ENCODE measurements around the gene SPINT3. TPM values are rescaled to one million over a fixed set of nuclear protein-coding genes. Genes with fewer than 3 reads are reported as not detected.

SPINT3 gene
- polyA plus RNA-seq, 1 experiment: not detected

GRCh38 chr20:45502561-45502960 lies 12.9 kb downstream of the SPINT3 start:
- CTCF ChIA-PET: interaction anchor here (0.6 kb wide), 1 partner anchor 515 kb away, joined by 4 read pairs; no protein-coding TSS in a partner anchor
- Histone ChIP-seq H3K36me3 (ENCODE audit: control insufficient read depth, insufficient read depth, low read length) (no peaks in the 10 kb centered on the region), H3K27me3 (ENCODE audit: control insufficient read depth, insufficient read depth, low read length) (no peaks in the 10 kb centered on the region; the same call in 1 of the 2 replicates), H3K4me3 (ENCODE audit: low read depth, low read length) (no peak overlapping the region)
- TF ChIP-seq CTCF (IDR thresholded peaks at IDR 0.05; ENCODE audit: insufficient read depth, low read depth, low read length): no peak
- DNase-seq (ENCODE audit: low read depth): no peak
- POLR2A ChIA-PET: no interaction called here

- Histone ChIP-seq H3K4me3 (ENCODE audit: low read depth, low read length) (no peak overlapping the region), H3K27me3 (ENCODE audit: control insufficient read depth, insufficient read depth, low read length) (no peaks in the 10 kb centered on the region; the same call in 1 of the 2 replicates), H3K36me3 (ENCODE audit: control insufficient read depth, insufficient read depth, low read length) (no peaks in the 10 kb centered on the region)
- POLR2A ChIA-PET: no interaction called here
- DNase-seq (ENCODE audit: low read depth): no peak
- no peak for TF ChIP-seq CTCF (IDR thresholded peaks at IDR 0.05; ENCODE audit: insufficient read depth, low read depth, low read length)
- CTCF ChIA-PET: interaction anchor here (0.6 to 0.9 kb wide), 2 partner anchors 46 to 207 kb away, joined by 3 to 5 read pairs; no protein-coding TSS in a partner anchor
Measured at GRCh38 chr20:45501600-45501999, 13.8 kb downstream of the SPINT3 start.

- ChIA-PET CTCF (interaction anchor here (0.6 kb wide), 1 partner anchor 60 kb away, joined by 3 read pairs; no protein-coding TSS in a partner anchor), POLR2A (no interaction called here)
- no peak for TF ChIP-seq CTCF (IDR thresholded peaks at IDR 0.05; ENCODE audit: insufficient read depth, low read depth, low read length)
- Histone ChIP-seq H3K4me3 (ENCODE audit: low read depth, low read length) (no peak overlapping the region), H3K36me3 (ENCODE audit: control insufficient read depth, insufficient read depth, low read length) (no peaks in the 10 kb centered on the region), H3K27me3 (ENCODE audit: control insufficient read depth, insufficient read depth, low read length) (no peaks in the 10 kb centered on the region; the same call in 1 of the 2 replicates)
- DNase-seq (ENCODE audit: low read depth): no peak
Measured at GRCh38 chr20:45500022-45500421, 15.4 kb downstream of the SPINT3 start.

GRCh38 chr20:45497971-45498494 lies 17.4 kb downstream of the SPINT3 start:
- Histone ChIP-seq H3K27me3 (ENCODE audit: control insufficient read depth, insufficient read depth, low read length) (no peaks in the 10 kb centered on the region), H3K36me3 (ENCODE audit: control insufficient read depth, insufficient read depth, low read length) (no peaks in the 10 kb centered on the region), H3K4me3 (ENCODE audit: low read depth, low read length) (no peak overlapping the region)
- no peak for DNase-seq (ENCODE audit: low read depth)
- ChIA-PET POLR2A (no interaction called here), CTCF (interaction anchor here (1.0 kb wide), 1 partner anchor 273 kb away, joined by 3 read pairs; no protein-coding TSS in a partner anchor)
- TF ChIP-seq CTCF (IDR thresholded peaks at IDR 0.05; ENCODE audit: insufficient read depth, low read depth, low read length): no peak

GRCh38 chr20:45496166-45496565 lies 19.3 kb downstream of the SPINT3 start:
- DNase-seq (ENCODE audit: low read depth): no peak
- CTCF ChIA-PET: no interaction called here
- no peaks in the 10 kb centered on the region for H3K36me3 ChIP-seq (ENCODE audit: control insufficient read depth, insufficient read depth, low read length)
- no peak overlapping the region for H3K4me3 ChIP-seq (ENCODE audit: low read depth, low read length)
- POLR2A ChIA-PET: no interaction called here
- TF ChIP-seq CTCF (IDR thresholded peaks at IDR 0.05; ENCODE audit: insufficient read depth, low read depth, low read length): no peak
- H3K27me3 ChIP-seq (ENCODE audit: control insufficient read depth, insufficient read depth, low read length): no peaks in the 10 kb centered on the region; the same call in 1 of the 2 replicates

Measured in BJ (cell line).